ENCODE results near the gene PHLDA3.
A peak's percentile ranks its signal among the peaks of the same experiment; 100 is the strongest.
"Not testable (repeated sequence)": the region's sequence is repeated elsewhere in the genome, so short reads cannot be mapped to it uniquely, and the experiment has no call there.

The PHLDA3 gene

DNA sequence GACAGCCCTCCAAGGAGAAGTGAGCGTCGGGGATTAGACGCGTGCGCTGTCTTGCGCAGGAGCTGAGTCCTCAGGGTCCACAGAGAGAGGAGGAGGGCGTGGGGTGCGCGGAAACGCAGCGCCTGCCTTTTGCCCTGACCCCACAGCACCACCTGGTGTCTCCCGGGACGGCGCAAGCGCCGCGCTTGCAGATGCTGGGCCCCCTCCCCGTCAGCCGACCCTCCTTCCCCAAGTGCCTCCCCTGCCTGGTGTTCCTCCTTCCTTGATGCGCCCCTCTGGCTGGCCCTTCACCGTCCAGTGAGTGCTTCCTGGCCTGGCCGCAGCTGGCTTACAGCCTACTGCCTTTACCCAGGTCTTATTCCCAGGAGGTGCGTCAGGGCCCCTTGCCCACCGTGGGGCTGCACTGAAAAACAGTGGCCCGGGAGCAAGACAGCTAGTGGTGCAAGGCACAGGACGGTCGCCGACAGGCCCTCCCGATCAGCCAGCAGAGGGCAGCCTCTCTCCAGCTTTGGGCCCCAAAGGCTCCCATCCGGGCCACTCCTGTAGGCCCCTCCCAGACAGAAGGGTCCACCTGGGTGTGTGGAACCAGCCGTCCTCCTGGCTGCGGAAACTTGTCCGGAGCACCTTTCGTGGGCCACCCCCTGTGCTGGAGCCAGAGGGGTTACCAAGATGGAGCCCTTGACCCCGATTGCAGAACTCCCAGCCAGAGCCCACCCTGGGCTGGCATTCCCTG is 12.9 kb upstream of the PHLDA3 start:
- H3K4me3 ChIP-seq (ENCODE audit: low read depth, low read length), result no peak overlapping the region
- TF ChIP-seq, protein P1, sequence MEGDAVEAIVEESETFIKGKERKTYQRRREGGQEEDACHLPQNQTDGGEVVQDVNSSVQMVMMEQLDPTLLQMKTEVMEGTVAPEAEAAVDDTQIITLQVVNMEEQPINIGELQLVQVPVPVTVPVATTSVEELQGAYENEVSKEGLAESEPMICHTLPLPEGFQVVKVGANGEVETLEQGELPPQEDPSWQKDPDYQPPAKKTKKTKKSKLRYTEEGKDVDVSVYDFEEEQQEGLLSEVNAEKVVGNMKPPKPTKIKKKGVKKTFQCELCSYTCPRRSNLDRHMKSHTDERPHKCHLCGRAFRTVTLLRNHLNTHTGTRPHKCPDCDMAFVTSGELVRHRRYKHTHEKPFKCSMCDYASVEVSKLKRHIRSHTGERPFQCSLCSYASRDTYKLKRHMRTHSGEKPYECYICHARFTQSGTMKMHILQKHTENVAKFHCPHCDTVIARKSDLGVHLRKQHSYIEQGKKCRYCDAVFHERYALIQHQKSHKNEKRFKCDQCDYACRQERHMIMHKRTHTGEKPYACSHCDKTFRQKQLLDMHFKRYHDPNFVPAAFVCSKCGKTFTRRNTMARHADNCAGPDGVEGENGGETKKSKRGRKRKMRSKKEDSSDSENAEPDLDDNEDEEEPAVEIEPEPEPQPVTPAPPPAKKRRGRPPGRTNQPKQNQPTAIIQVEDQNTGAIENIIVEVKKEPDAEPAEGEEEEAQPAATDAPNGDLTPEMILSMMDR (IDR thresholded peaks at IDR 0.05; ENCODE audit: low read depth, low read length), result peak; percentile 65

DNA sequence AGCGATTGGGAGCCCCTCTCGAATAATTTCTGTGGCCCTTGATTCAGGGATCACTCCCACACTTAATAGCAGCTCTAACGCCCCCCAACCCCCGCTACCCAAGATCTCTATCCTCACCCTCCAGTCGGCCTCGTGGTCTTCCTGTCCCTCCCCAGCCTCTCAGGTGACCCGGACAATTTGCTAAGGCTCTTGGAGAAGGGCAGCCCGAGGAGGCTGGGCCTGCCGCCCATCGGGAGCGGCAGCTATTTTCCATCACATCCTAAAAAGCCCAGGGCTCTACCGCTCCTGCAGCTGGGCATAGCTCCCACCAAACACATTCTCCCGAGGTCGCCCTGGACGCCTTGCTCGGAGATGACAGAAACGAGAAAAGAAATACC is 12.0 kb upstream of the PHLDA3 start:
- TF ChIP-seq, protein P1 (IDR thresholded peaks at IDR 0.05; ENCODE audit: low read depth, low read length), result no peak
- no peak overlapping the region for H3K4me3 ChIP-seq (ENCODE audit: low read depth, low read length)

DNA sequence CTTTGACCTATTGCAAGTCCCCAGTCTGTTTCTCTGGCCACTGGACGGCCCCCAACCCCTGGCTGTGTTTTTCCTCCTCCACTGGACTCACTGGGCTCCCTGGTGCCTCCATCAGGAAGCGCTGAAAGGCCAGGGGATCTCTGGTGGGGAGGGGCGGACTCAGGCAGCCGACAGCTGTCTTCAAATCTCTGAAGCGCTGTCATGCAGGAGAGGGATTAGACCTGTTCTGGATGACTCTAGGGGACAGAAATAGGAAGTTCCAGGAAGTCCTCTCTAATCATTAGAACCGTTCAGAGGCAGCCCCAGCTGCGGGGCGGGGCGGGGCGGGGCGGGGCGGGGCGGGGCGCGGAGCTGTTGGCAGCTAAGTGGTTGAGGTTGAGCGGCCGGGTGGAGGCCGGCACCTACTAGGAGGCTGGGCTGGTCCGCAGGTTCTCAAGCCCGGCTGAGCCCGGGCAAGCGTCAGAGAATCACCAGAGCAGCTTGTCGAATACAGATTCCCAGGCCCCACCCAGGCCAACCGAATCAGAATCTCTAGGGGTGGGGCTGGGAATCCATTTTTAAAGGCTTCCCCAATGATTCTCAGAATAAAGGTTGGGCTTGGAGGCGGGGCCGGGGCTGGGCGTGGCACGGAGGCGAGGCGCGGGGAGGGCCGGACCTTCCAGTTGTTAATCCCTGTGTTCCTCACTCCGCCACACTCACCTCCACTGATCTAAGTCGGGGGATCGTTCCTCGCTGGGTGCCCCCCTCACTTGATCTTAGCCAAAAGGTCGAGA is 11.4 kb upstream of the PHLDA3 start:
- TF ChIP-seq, protein P1 (IDR thresholded peaks at IDR 0.05; ENCODE audit: low read depth, low read length), result no peak
- H3K4me3 ChIP-seq (ENCODE audit: low read depth, low read length), result no peak overlapping the region

DNA sequence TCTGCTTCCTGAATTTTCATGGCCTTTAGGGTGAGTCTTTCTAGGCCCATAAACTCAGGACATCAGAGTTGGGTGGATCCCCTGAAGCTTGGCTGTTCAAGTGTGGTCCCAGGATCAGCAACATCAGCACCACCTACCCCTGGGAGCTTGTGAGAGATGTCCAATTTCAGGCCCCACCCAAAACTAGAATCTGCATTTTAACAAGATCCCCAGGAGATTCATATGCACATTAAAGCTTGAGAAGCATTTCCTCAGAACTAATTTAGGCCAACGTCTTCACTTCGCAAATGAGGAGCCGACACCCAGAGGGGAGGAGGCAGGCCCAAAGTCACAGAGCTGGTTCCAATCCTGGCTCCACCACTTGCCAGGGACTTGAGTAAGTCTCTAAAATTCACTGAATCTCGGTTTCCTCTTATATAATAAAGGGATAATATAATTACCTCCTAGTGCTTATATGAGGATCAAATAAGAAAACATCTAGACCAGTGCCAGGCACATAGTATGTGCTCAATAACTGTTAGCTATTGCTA is 10.3 kb upstream of the PHLDA3 start:
- H3K4me3 ChIP-seq (ENCODE audit: low read depth, low read length), result no peak overlapping the region
- TF ChIP-seq, protein P1 (IDR thresholded peaks at IDR 0.05; ENCODE audit: low read depth, low read length), result no peak

DNA sequence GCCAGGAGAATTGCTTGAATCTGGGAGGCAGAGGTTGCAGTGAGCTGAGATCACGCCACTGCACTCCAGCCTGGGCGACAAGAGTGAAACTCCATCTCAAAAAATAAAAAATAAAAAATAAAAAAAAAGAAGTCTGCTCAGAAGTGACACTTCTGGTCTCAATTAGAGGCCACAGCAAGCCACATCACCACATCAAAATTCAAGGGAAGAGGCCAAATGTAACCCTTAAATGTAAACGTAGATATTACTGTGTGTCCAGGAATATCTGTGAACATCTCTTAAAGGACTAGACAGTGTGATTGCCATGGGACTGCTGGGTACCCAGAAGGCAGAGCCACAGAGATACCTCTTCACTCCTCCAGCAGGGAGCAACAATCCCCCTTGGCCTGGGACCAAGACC is 9.7 kb upstream of the PHLDA3 start:
- H3K4me3 ChIP-seq (ENCODE audit: low read depth, low read length), result not testable (repeated sequence)

DNA sequence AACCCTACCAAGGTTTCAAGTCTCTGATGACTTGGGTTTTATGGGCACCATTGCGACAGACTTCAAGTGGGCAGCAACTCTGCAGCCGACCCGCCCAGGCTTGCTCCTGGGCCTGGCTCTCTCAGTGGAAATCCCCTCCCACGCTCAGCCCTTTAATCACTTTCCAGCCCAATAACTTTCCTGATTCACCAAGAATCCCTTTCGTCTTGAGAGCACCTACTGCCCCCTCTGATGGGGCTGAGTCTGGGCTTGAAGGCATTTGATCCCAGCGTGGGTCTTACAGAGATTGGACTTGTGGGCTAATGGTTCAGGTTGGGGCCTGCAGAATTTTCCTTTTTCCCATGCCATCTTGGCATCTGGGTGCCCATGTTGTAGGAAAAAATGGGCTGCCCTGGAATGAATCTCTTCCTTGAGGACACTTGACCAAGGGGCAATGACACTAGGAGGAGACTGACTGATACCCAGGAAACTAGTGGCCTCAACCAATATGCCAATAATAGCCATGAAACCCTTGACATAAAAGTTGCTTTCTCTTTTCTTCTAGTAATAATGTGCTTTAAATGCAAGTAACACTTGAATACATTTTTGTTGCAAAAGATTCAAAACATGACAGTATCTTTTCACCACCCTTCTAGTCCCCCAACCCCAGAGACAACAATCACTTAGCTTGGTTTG is 7.8 kb upstream of the PHLDA3 start:
- no peak overlapping the region for H3K4me3 ChIP-seq (ENCODE audit: low read depth, low read length)
- TF ChIP-seq, protein P1 (IDR thresholded peaks at IDR 0.05; ENCODE audit: low read depth, low read length), result no peak

DNA sequence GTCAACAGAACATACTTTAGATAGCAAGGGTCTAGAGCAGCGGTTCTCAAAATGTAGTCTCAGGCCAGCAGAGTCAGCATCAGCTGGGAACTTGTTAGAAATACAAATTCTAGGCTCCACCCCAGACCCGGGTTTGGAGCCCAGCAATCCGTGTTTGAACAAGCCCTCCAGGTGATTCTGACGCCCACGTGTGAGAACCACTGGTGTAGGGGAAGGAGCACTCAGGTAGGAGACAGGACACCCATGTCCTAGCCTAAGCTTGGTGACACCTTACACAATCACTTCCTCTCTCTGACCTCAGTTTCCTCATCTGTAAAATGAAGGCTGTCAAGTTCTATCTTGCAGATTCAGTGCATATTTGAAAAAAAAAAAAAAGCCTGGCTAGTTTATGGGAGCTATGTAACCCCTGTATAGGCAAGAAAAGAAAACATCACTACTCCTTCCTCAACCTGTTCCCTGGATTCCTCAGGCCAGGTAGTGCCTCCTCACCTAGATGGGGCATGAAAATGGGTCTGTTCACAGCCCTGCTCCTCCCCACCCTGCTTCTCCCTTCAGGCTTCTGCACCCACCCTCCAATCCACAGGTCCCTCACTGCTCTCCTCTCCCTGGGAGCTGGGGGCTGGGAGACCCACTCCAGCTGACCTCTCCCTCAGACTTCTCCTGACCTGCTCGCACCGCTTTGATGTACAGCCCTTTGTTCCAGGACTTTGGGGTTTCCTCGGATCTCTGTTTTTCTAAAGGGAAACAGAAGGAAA is 7.1 kb upstream of the PHLDA3 start:
- TF ChIP-seq, protein P1 (IDR thresholded peaks at IDR 0.05; ENCODE audit: low read depth, low read length), result no peak
- no peak overlapping the region for H3K4me3 ChIP-seq (ENCODE audit: low read depth, low read length)

Measured in WI38 (cell line).